ENCODE data around the gene OLFM4.

GRCh38 chr13:53012707-53013106 is 15.9 kb upstream of the OLFM4 start:
- TF ChIP-seq ZFP30 (CRISPR knock-in tag; IDR thresholded peaks at IDR 0.05) (no peak), TOX (CRISPR knock-in tag; IDR thresholded peaks at IDR 0.05; ENCODE audit: borderline replicate concordance) (no peak)

Data from SK-N-SH treated with all-trans-retinoic acid at 6 μM for 48 hours (cell line).